Left ventricle myocardium inferior (tissue), 1 donor: ENCODE measurements around the gene TUBB1. TPM values are rescaled to one million over a fixed set of nuclear protein-coding genes. Genes with fewer than 3 reads are reported as not detected.
A peak's percentile ranks its signal among the peaks of the same experiment; 100 is the strongest.

Experiments
- DNase-seq: peaks from one replicate; pipeline ENCODE4 v3.0.0-alpha.2; 2020
- H3K27ac ChIP-seq: fragments of 200-600 bp; replicated peaks from 2 replicates; pipeline ENCODE4 v1.8.0; 2021
- H3K27me3 ChIP-seq: fragments of 200-600 bp; 2 replicates; pipeline ENCODE4 v1.8.0; 2021; ENCODE audit warnings: low read depth
- H3K36me3 ChIP-seq: fragments of 200-600 bp; 2 replicates; pipeline ENCODE4 v1.8.0; 2021
- H3K4me1 ChIP-seq: fragments of 200-600 bp; 2 replicates; pipeline ENCODE4 v1.8.0; 2021
- H3K4me3 ChIP-seq: fragments of 200-600 bp; 2 replicates; pipeline ENCODE4 v1.8.0; 2021; ENCODE audit warnings: mild to moderate bottlenecking, moderate library complexity
- H3K9me3 ChIP-seq: fragments of 200-600 bp; replicated peaks from 2 replicates; pipeline ENCODE4 v1.8.0; 2021
- intact Hi-C: fragments of 100-400 bp; cut with micrococcal nuclease; formaldehyde crosslinking; loops from one replicate; pipeline ENCODE4 v1.11.0; 2022
- total RNA-seq: library from RNA; stranded (reverse); fragmentation: NEBNext Ultra II Directional; extraction: Animal tissue kit (Norgen Biotek cat#: 25700); gene quantifications from one replicate; pipeline ENCODE4 v1.2.1, GENCODE V29; 2021
- TF ChIP-seq, protein P1 (sequence below): fragments of 200-600 bp; IDR thresholded peaks from 2 replicates; pipeline ENCODE4 v1.8.0; 2021; ENCODE audit warnings: antibody characterized with exemption, mild to moderate bottlenecking, borderline replicate concordance
- donor health status: DM: no; HTN: yes; CAD: no; lungs with severe emphysema.

TUBB1 gene
- total RNA-seq, 1 donor from 2014 or later = 0.30 TPM

GRCh38 chr20:58973866-58974265 lies 45.4 kb upstream of the TUBB1 start:
- intact Hi-C loops = loop anchor here (10.0 kb wide), 1 partner anchor 49 kb away; no protein-coding TSS in a partner anchor
- no peaks in the 10 kb centered on the region for H3K36me3 ChIP-seq
- H3K9me3 ChIP-seq = peaks cover 37% of the 10 kb centered on the region
- no peak overlapping the region for H3K4me3 ChIP-seq
- TF ChIP-seq, protein P1, sequence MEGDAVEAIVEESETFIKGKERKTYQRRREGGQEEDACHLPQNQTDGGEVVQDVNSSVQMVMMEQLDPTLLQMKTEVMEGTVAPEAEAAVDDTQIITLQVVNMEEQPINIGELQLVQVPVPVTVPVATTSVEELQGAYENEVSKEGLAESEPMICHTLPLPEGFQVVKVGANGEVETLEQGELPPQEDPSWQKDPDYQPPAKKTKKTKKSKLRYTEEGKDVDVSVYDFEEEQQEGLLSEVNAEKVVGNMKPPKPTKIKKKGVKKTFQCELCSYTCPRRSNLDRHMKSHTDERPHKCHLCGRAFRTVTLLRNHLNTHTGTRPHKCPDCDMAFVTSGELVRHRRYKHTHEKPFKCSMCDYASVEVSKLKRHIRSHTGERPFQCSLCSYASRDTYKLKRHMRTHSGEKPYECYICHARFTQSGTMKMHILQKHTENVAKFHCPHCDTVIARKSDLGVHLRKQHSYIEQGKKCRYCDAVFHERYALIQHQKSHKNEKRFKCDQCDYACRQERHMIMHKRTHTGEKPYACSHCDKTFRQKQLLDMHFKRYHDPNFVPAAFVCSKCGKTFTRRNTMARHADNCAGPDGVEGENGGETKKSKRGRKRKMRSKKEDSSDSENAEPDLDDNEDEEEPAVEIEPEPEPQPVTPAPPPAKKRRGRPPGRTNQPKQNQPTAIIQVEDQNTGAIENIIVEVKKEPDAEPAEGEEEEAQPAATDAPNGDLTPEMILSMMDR = no peak
- H3K27me3 ChIP-seq = no peaks in the 10 kb centered on the region
- no peaks in the 10 kb centered on the region for H3K4me1 ChIP-seq
- H3K27ac ChIP-seq = no peak overlapping the region
- no peak for DNase-seq

DNA sequence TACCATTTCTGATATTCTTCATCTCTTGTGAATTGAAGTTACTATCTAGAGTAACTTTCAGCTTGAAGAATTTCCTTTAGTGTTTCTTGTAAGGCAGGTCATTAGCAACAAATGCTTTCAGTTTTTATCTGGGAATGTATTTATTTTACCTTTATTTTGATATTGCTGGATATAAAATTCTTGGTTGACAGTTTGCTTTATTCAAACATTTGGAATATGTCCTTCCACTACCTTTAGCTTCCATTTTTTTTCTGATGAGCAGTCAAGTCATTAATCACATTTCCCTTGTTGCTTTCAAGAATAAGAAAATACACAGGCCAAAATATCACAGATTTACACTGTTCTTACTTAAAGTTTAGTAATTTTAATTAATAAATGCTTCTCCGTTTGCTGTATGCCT lies 43.9 kb upstream of the TUBB1 start:
- Histone ChIP-seq H3K9me3 (peaks cover 29% of the 10 kb centered on the region), H3K36me3 (no peaks in the 10 kb centered on the region), H3K4me1 (peaks cover under 1% of the 10 kb centered on the region), H3K27ac (no peak overlapping the region), H3K4me3 (no peak overlapping the region), H3K27me3 (no peaks in the 10 kb centered on the region)
- DNase-seq = no peak
- TF ChIP-seq, protein P1 = no peak
- intact Hi-C loops = loop anchor here (10.0 kb wide), 1 partner anchor 51 kb away; no protein-coding TSS in a partner anchor

GRCh38 chr20:58976061-58976730 lies 43.0 kb upstream of the TUBB1 start:
- intact Hi-C loops = loop anchor here (10.0 kb wide), 1 partner anchor 51 kb away; no protein-coding TSS in a partner anchor
- Histone ChIP-seq H3K4me3 (no peak overlapping the region), H3K4me1 (peaks cover 6% of the 10 kb centered on the region), H3K36me3 (no peaks in the 10 kb centered on the region), H3K27ac (no peak overlapping the region), H3K9me3 (peaks cover 29% of the 10 kb centered on the region), H3K27me3 (no peaks in the 10 kb centered on the region)
- TF ChIP-seq, protein P1 = no peak
- no peak for DNase-seq

GRCh38 chr20:58978351-58979190 lies 40.7 kb upstream of the TUBB1 start:
- TF ChIP-seq, protein P1 = no peak
- intact Hi-C loops = loop anchor here (10.0 kb wide), 1 partner anchor 54 kb away; no protein-coding TSS in a partner anchor
- Histone ChIP-seq H3K27me3 (no peaks in the 10 kb centered on the region), H3K9me3 (peaks cover 29% of the 10 kb centered on the region), H3K36me3 (no peaks in the 10 kb centered on the region), H3K4me3 (no peak overlapping the region), H3K27ac (no peak overlapping the region), H3K4me1 (peaks cover 27% of the 10 kb centered on the region)
- DNase-seq = no peak

- peak; percentile 89 for DNase-seq
- Histone ChIP-seq H3K36me3 (no peaks in the 10 kb centered on the region), H3K4me1 (peaks cover 51% of the 10 kb centered on the region), H3K9me3 (peaks cover 10% of the 10 kb centered on the region), H3K4me3 (peak within 1 kb of the TSS; percentile 74), H3K27ac (peak within 1 kb of the TSS; percentile 91), H3K27me3 (no peaks in the 10 kb centered on the region)
- intact Hi-C loops = loop anchor here (10.0 kb wide), 1 partner anchor 76 kb away; no protein-coding TSS in a partner anchor
- TF ChIP-seq, protein P1 = no peak
Observed at GRCh38 chr20:58980711-58981627, 38.3 kb upstream of the TUBB1 start, which contains the start of gene NELFCD. Gene NELFCD (plus strand): TSS chr20:58981256. CDS start chr20:58981310, 54 bp downstream.
